HG02623 (cell line): Measurements from ENCODE around the gene TOR1B.
"Not testable (repeated sequence)": the region's sequence is repeated elsewhere in the genome, so short reads cannot be mapped to it uniquely, and the experiment has no call there.

Experiments
- ATAC-seq: cut with Tn5 transposase; IDR thresholded peaks from one replicate; pipeline ENCODE4 v1.9.1; 2021; ENCODE audit warnings: moderate library complexity; ENCODE audit not compliant: unreplicated experiment

Gene TOR1B

GRCh38 chr9:129776566-129776937 is 26.4 kb upstream of the TOR1B start:
- no peak for ATAC-seq

- no peak for ATAC-seq
Observed at GRCh38 chr9:129776938-129777768, 25.8 kb upstream of the TOR1B start.

- no peak for ATAC-seq
Observed at GRCh38 chr9:129777769-129778130, 25.2 kb upstream of the TOR1B start.

- no peak for ATAC-seq
Observed at GRCh38 chr9:129778469-129778868, 24.5 kb upstream of the TOR1B start.

- no peak for ATAC-seq
Observed at GRCh38 chr9:129779560-129780190, 23.3 kb upstream of the TOR1B start.

- no peak for ATAC-seq
Observed at GRCh38 chr9:129781131-129781530, 21.9 kb upstream of the TOR1B start.

- no peak for ATAC-seq
Observed at GRCh38 chr9:129781981-129782380, 21.0 kb upstream of the TOR1B start.

- no peak for ATAC-seq
Observed at GRCh38 chr9:129783516-129784361, 19.2 kb upstream of the TOR1B start.

- ATAC-seq, result not testable (repeated sequence)
Observed at GRCh38 chr9:129784970-129785369, 18.0 kb upstream of the TOR1B start.

GRCh38 chr9:129785866-129786265 is 17.1 kb upstream of the TOR1B start:
- no peak for ATAC-seq

- ATAC-seq, result no peak
Observed at GRCh38 chr9:129786481-129786880, 16.5 kb upstream of the TOR1B start.

- no peak for ATAC-seq
Observed at GRCh38 chr9:129794549-129794948, 8.4 kb upstream of the TOR1B start.

GRCh38 chr9:129796029-129796428 is 7.0 kb upstream of the TOR1B start:
- ATAC-seq, result not testable (repeated sequence)

GRCh38 chr9:129798973-129799372 is 4.0 kb upstream of the TOR1B start:
- no peak for ATAC-seq

GRCh38 chr9:129801504-129801903 is 1.5 kb upstream of the TOR1B start:
- ATAC-seq, result no peak

- no peak for ATAC-seq
Observed at GRCh38 chr9:129803676-129804060, 684 bp downstream of the TOR1B start.

GRCh38 chr9:129806061-129806460 is 3.1 kb downstream of the TOR1B start:
- ATAC-seq, result no peak

- ATAC-seq, result no peak
Observed at GRCh38 chr9:129809346-129809745, 6.4 kb downstream of the TOR1B start.

GRCh38 chr9:129810116-129810515 is 7.1 kb downstream of the TOR1B start:
- no peak for ATAC-seq

- ATAC-seq, result no peak
Observed at GRCh38 chr9:129810788-129811187, 7.8 kb downstream of the TOR1B start.

GRCh38 chr9:129811967-129812363 is 9.0 kb downstream of the TOR1B start:
- no peak for ATAC-seq

GRCh38 chr9:129812385-129812784 is 9.4 kb downstream of the TOR1B start:
- no peak for ATAC-seq
